NCI-H187 (cell line): ENCODE results near the gene TGFA.
A peak's percentile ranks its signal among the peaks of the same experiment; 100 is the strongest.

Experiments
- DNase-seq, 2 experiments: peaks; one replicate each; lab custom pipeline; 2025; lab: John Stamatoyannopoulos, UW

Gene TGFA

DNA sequence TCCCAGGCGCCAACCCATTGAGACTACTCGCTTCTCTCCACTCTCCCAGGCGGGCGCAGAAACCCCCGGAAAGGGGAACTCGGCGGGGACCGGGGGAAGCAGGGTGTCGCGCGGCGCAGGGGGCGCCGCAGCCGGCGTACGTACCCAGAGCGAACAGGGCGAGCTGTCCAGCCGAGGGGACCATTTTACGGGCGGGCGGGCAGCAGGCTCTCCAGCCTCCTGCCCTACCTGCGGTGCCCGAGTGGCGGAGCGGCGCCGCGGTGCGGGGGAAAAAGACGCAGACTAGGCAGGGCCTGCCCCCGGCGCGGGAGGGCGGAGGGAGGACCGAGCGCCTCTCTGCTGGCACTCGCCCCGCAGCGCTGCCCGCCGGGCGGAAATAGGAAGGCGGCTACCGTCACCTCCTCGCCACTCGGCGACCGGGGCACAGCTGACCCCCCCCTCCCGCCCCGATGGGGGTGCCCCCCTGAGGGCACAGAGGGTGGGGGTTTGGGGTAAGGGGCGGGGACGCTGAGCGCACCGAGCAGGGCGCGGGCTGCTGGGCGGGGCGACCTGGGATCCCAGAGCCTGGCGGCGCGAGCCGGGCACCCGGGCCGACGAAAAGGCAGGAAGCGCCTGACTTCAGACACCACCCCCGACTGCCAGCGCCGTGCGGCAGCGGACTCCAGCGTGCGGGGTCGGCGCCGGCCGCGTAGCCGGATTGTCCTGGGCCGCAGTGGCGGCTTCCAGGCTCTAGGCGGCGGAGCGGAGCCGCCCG, at the start of gene TGFA:
TSS of gene TGFA (minus strand) at position 243 of the 754 bp plus-strand sequence. CDS start at position 184, 59 bp downstream.
- peak; percentile 47 to 62 for DNase-seq

DNA sequence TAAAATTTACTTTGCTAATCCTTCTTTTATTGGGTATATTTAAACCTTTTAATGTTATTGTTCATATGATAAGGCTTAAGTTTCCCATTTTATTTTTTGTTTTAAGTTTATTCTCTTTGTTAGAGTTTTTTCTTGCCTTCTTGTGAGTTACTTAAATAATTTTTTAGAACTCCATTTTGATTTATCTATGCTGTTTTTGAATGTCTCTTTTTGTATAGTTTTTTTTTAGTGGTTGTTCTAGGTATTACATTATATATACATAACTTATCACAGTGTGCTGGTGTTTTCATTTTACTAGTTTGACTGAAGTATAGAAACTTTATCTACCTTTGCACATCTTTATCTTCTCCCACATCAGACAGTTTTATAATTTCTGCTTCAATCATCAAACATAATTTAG, 49.4 kb upstream of the TGFA start:
- DNase-seq = no peak

DNA sequence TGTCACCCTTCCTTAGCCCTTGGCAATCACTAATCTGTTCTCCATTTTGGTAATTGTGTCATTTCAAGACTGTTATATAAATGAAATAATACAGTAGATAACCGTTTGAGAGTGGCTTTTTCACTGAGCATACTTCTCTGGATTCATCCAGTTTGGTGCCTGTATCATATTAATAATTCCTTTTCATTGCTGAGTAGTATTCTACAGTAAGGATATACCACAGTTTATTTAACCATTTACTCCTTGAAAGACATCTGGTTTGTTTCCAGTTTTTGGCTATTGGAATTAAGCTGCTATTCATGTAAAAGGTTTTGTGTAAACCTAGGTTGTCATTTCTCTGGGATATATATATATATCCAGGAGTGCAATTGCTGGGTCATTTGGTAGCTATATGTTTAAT, 44.6 kb upstream of the TGFA start:
- no peak for DNase-seq

DNA sequence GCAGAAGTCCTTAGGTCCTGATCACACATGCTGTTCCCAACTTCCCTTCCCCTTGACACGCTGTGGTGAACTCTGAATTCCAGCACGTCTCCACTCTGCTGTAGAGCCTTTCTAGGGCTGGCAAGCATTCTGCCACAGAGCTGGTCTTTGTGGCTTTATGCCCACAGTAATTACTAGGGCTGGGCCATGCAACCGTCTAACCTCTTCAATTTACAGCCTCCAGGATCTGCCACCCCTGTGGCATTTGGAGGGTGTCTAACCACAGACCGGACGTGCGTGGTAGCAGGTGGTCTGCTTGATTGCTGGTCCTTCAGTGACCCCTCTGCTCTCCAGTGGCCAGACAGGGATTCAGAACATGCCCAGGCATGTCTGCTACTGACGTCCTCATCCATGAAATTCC, 43.1 kb upstream of the TGFA start:
- DNase-seq = no peak

DNA sequence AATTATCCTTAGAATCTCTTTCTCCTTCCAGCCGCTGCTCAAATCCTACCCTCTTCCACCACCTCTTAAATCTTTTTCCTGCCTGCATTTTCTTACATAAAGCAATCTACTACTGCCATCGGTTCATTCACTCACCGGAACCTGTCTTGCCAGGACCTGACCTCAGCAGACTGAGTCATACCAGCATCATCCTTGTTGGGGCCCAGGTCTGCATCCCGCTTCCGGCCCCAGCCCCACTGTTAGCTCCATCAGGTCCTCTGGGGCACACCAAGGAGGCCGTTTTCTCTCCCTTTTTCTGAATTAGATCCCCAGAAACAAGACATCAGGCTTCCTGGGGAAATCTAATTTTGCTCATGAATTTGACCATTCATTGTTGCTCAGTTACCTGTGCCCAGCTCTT, 42.7 kb upstream of the TGFA start:
- no peak for DNase-seq

DNA sequence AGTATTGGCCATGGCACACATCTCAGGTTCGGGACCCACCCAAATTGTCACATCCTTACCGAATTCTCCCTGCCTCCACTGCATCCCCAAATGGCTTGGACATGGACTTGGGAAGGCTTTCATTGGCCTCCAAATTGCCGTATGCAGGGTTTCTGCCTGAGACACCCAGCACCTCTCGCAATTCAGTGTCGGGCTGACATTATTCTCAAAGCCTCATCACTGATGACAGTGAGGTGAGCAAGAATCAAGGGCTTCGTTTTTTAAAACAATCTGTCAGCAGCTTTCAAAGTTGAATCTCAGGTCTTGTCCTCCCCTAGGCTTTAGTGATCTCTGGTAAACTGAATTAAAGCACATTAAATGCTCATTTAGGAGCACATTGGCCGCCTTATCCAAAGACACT, 29.5 kb upstream of the TGFA start:
- no peak for DNase-seq

DNA sequence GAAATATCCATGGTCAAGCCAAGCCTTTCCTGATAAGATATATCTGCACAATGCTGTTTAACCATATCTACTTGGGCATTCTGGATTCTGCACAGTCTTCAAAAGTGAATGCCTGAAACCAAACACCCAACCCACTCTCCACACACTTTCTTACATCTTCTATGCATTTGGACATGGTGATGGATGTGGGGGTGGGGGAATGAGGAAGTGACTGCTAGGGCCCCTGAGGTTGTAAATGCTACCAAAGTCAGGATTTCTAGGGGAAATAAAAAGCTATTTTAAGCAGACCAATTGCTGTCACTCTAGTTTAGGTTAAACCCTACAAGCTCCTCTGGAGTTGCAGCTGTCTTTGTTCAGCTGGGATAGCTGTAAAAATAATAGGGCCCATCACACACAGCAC, 26.7 kb upstream of the TGFA start:
- DNase-seq = no peak

DNA sequence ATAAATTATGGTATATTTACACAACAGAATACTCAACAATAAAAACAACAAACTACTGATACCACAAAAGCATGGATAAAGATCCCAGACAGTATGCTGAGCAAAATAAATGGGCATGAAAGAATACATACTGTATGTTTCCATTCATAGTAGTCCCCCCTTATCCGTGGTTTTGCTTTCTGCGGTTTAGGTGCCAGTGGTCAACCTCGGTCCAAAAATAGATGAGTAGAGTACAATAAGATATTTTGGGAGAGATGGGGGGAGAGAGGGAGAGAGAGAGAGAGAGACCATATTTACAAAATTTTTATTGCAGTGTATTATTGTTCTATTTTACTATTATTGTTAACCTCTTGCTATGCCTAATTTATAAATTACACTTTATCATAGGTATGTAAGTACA, 21.0 kb upstream of the TGFA start:
- no peak for DNase-seq

DNA sequence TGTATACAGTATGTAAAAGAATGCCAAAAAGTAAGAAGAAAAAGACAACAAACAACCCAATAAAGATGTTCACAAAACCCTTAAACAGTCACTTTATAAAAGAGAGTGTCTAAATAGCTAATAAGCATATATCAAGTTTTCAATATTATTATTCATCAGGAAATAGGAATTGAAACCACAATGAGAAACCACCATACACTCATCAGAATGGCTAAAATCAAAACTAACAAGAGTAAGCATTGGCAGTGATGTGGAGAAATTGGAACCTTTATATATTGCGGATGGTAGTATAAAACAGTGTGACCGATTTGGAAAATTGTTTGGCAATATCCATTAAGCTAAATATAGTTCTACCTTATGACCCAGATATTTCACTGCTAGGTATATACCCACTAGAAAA, 20.5 kb upstream of the TGFA start:
- no peak for DNase-seq

DNA sequence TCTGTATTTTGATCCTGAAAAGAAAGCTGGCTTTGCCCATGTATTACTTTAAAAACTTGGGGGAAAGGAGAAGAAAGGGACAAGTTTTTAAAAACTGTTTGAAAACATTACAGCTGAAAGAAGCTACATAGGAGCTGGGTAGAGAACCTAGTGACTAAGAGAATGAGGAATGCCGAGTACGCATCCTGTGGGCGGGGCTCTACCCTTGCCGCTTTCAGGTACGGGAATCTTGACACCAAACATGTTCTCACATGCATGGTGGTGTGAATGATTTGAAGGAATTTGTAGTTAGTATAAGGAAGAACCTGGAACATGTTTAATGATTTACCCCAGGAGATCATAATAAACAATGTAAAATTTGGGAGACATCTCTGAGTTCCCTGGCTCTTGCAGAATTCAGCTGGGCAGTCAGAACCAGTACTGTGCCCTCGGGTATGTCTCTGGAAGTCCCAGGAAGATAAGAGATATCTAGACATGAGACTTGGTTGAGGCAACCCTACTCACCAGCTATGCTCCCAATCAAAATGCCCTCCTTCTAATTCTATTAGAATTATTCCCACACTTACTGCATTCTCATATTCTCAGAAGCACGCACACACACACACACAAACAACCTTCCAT, 16.5 kb upstream of the TGFA start:
- DNase-seq = no peak

DNA sequence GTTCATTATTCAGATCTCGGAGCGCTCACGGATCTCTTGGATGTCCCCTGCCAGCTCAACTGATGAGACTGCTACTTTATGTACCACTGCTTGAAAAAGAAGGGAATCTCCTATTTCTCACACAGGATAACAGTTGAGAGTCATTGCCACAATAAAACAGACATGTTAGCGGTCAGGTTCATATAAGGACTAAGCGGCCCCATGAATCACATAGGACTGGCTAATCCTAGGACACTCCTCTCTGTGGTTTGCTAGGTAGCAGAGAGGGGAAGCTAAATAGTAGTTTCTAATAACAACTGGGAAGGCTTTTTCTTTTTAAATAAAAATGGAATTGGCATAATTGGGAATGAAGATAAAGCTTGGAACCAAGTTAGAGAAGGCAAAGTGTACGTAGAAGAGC, 15.9 kb upstream of the TGFA start:
- no peak for DNase-seq

DNA sequence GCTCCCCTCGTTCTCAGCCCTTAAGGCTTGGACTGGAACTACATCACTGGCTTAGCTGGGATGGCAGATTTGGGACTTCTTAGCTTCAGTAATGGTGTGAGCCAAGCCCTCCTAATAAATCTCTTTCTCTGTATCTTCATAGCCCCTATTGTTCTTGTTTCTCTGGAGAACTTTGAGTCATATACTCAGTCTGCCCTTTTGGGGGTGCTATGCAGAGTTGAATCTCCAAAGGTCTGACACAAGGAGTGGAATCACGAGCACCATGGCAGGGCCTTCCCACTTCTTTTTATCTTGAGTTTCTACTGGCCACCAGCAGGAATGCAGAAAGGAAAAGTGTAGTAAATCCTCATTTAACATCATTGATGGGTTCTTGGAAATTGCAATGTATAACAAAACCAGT, 13.3 kb upstream of the TGFA start:
- DNase-seq = no peak

DNA sequence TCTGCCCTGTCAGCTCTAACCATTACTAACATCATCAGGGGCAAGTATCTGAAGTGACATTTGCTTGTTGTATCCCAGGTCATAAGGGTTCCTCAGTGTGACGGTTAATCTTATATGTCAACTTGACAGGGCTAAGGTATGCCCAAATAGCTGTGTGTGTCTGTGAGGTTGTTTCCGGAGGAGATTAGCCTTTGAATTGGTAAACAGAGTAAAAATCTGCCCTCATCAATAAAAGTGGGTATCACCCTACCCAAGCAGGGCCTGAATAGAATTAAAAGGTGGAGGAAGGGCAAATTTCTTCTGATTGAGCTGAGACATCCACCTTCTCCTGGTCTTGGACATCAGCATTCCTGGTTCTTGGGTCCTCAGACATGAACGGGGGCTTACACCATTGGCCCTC, 12.8 kb upstream of the TGFA start:
- no peak for DNase-seq

DNA sequence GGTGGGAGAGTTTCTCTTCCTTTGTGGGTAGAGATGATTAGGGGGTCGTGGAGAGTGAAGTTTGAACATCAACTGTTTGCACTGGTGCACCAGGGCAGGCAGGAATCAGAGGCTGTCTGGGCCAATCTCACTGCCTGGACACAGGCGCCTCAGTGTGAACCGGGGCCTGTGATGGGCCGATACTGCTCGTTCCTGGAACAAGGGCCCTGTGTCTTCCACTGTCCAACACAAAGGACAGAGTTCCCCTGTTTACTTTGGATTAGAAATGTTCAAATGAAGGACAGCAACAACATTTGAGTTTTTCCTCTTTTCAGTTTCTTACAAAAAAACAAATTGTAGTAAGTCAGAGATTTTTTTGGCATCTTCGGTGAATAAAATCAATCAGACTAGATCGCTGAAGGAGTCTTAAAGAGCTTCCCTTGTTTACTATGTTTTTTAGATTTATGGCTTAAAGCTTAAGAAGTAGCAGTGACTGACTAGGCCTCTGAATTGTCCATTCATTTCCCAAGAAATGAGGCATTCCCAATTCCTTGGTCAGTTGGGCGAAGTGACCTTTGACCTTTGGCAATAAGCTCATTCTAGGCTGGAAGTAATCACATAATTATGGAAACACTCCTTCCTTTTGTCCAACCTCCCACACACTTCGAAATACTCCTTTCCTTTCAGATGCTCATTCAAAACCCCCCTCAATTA, 11.6 kb upstream of the TGFA start:
- no peak for DNase-seq

DNA sequence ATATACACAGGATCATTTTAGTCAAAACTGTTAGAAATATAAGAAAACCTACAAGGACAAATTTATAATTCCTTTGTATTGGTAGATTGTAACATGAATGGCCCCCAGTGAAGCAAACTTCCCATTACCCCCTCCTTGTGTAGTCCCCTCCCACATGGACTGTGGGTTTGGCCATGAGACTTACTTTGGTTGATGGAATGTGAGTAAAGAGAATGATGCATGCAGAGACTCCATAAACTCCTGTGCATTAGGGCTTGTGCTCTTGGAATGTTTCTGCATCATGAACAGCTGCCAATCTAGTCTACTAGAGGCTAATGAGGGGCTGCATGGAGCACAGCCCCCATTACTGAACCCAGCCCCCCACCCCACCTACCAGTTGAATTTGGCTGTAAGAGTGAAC, 8.3 kb upstream of the TGFA start:
- DNase-seq = no peak

DNA sequence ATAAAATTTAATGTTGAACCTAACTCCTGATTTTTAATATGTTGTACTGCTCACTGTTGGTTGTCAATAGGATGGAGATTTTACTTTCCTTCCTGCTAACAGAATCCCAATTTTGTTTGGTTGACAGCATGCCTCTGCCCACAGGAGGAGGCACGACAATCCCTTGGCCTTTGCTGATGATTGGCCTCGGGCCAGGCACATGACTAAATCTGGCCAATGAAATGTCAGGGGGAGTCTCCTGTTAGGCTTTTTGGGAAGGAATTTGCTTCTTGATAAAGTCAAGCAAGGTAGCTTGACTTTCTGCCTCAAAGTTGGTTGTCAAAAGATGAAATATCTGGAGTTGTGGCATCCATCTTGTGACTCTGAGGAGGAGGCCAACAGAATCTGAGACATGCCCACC, 6.8 kb upstream of the TGFA start:
- no peak for DNase-seq

DNA sequence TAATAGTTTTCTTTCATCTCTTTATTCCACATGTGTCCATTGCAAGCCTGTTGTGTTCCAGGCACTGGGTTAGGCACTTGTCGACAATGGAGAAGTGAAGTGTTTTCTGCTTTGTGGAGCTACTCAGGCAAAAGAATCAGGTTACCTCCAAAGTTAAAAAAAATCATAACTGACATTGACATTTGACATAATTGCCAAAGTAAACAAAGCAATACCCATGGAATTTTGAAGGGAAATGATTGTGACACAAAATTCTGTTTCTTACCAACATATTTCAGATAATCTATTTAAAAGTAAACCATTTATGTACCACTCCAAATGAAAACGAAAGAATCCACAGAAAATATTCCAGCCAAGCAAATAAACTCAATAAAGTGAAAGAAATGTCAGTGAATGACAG, 6.4 kb upstream of the TGFA start:
- DNase-seq = no peak

DNA sequence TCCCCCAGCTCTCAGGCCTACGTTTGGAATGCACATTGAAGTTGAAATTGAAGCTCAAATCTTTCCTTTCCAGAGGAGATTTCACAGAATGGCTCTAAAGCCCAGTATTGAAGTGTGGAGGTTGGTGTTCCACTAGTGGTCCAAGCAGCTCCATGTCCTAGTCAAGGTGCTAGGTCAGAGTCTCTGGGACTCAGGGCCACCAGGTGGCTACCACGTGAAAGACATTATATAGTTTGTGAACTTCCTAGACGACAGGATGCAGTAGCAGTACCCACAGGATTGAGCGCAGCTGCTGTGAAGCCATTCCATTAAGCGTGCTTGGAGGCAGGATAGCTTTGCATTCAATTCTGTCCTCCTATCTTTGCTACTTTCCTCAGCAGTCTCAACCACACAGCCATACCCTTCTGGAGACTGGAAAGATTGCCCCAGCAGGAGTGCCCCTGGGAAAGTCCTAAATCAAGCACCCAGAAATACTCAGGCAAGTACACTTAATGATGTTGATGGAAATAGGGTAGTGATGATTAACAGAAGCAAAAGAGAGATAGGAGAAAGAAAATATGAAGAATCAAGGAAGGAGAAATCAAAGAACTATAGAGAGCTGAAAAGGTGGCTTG, 4.7 kb upstream of the TGFA start:
- DNase-seq = no peak

DNA sequence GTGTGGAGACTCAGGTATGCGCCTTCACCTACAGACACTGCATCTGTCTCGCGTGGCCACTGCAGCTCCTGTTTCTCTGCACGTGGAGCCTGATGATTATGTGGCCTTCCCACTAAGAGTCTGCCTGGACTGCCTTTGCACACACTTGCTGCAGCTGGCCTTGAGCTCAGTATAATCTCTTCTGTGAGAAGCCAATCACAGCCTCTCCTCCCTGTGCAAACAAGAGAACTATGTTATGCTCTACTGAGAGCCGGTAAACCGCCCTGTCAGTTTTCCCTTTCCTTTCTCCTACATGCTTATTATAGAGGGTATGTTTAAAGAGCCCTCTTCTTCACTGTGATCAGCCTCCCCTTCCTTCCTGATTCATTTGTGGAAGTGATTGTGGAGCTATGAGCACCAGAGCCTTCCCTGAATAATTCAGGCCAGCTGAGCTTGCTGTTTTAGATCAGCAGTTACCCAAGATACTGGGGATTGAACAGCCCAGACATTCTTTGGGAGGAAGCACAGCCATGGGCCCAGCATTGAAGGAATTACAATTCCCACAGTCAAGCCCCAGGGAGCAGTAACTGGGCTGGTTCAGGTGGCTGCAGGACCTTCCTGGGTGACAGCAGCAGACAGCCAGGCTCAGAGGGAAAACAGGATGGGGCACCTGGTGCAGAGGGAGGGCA, 3.7 kb upstream of the TGFA start:
- peak; percentile 72 to 73 for DNase-seq

DNA sequence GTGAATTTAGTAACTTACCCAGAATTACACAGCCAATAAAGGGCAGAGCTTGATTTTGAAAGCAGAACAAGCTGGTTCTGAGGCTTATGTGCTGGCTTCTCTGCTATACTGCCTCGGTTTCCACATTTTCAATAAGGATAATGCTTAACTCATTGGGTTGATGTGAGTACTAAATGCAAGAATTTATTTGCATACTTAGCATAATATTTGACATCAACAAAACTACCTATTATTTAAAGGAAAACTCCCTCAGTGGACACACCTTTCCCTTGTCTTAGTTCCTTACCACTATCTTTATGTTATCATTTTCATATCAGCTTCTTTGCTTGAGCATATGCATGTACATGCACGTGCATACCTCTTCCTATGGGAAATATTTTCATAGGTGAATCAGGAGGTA, 3.0 kb upstream of the TGFA start:
- DNase-seq = no peak

DNA sequence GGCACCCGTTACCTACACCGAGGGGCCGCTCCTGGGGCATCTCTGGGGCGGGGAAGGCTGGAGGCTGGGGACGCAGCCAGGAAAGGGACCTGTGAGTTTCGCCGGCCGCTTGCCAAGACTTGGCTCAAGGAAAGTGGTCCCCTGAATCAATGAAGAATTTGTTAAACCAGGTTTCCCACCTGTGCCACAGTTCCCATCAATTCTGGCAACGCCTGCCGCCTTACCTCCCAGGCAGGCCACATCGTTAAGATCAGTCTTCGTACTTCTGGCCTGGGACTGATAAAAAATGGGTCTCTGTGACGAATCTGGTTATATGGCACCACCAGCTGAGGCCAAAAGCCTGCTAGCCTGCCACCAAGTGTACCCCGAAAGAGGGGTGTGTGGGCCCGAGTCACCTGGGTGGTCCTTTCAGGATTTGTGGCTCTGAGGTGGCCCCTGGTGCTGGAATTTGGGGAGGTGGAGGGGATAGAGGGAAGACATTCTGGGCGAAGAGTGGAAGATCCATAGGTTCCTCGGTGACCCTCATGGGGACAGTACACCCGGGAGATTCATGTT, 789 bp upstream of the TGFA start:
- no peak for DNase-seq

DNA sequence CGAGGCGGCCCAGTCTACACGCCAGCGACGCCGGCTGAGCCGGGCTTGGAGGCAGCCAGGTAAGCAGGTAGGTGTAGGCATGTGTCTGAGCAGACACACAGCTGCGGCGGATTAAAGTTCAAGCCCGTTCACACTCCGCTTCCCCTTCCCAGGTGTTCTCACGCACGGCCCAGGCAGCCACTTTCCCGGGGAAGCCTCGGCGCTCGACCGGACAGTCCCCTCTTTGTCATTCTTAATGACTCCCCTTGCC, 367 bp downstream of the TGFA start:
- peak in 1 of 2 experiments; percentile 42 for DNase-seq
